ENCODE data around the gene G3BP2. TPM values are rescaled to one million over a fixed set of nuclear protein-coding genes. Genes with fewer than 3 reads are reported as not detected.

Gene G3BP2
- total and polyA plus RNA-seq, 4 donors: 15.7 to 81.6 (median 55.1) TPM

GRCh38 chr4:75596061-75596460 is 77.2 kb downstream of the G3BP2 start (continued):
- TF ChIP-seq ZBTB33 (IDR thresholded peaks at IDR 0.05) (no peak), TAF1 (conservative IDR thresholded peaks at IDR 0.05) (no peak), MAX (IDR thresholded peaks at IDR 0.05) (no peak)

GRCh38 chr4:75593393-75593792 is 79.8 kb downstream of the G3BP2 start:
- no peaks in the 10 kb centered on the region for H3K27me3 ChIP-seq (ENCODE audit: control insufficient read depth in 4 of 4, insufficient read depth in 4 of 4, low read length in 3 of 4)
- 78% methylated on average over 1 of the region's 1 CpG for WGBS
- no peak overlapping the region for H3K9ac ChIP-seq (ENCODE audit: low read depth in 1 of 2, low read length in 2 of 2)
- H3K9me3 ChIP-seq (ENCODE audit: control insufficient read depth in 4 of 4, low read length in 3 of 4): no peaks in the 10 kb centered on the region
- no peak overlapping the region for H3K4me3 ChIP-seq (ENCODE audit: low read depth in 1 of 3, low read length in 3 of 3)
- no peak for DNase-seq (ENCODE audit: low spot score)
- H3K36me3 ChIP-seq (ENCODE audit: control insufficient read depth in 4 of 4, insufficient read depth in 3 of 4, low read depth in 1 of 4, low read length in 3 of 4): no peaks in the 10 kb centered on the region
- no peaks in the 10 kb centered on the region for H3K4me1 ChIP-seq (ENCODE audit: control insufficient read depth in 4 of 4, insufficient read depth in 4 of 4, low read length in 3 of 4)
- H3K27ac ChIP-seq (ENCODE audit: low read depth in 1 of 2, low read length in 2 of 2): no peak overlapping the region
- TF ChIP-seq EGR1 (IDR thresholded peaks at IDR 0.05; ENCODE audit: low read depth in 2 of 2) (no peak), ZBTB33 (IDR thresholded peaks at IDR 0.05) (no peak), HNF4A (conservative IDR thresholded peaks at IDR 0.05) (no peak), REST (IDR thresholded peaks at IDR 0.05) (no peak), GABPA (IDR thresholded peaks at IDR 0.05 in 1 of 2, conservative IDR thresholded peaks at IDR 0.05 in 1 of 2) (no peak), ATF3 (IDR thresholded peaks at IDR 0.05) (no peak), JUND (IDR thresholded peaks at IDR 0.05) (no peak), SP1 (IDR thresholded peaks at IDR 0.05) (no peak), YY1 (IDR thresholded peaks at IDR 0.05) (no peak), FOXA1 (IDR thresholded peaks at IDR 0.05) (no peak), CTCF (IDR thresholded peaks at IDR 0.05; ENCODE audit: low read depth, low read length, missing input control) (no peak), NR2F2 (IDR thresholded peaks at IDR 0.05) (no peak), RAD21 (IDR thresholded peaks at IDR 0.05) (no peak), TAF1 (conservative IDR thresholded peaks at IDR 0.05) (no peak), FOXA2 (IDR thresholded peaks at IDR 0.05) (no peak), HNF4G (IDR thresholded peaks at IDR 0.05) (no peak), RXRA (IDR thresholded peaks at IDR 0.05) (no peak), MAX (IDR thresholded peaks at IDR 0.05) (no peak)
